ENCODE measurements around the gene CTIF. TPM values are rescaled to one million over a fixed set of nuclear protein-coding genes. Genes with fewer than 3 reads are reported as not detected.

Gene CTIF
- polyA plus RNA-seq, 4 donors: 16.6 to 26.9 (median 22.9) TPM

- DNase-seq (ENCODE audit: low read depth in 4 of 4, low spot score in 2 of 4): peak in 2 of 4 donors; percentile 70 to 83
These were observed 241.5 kb downstream of the CTIF start for GRCh38 chr18:48780201-48780912.

DNA sequence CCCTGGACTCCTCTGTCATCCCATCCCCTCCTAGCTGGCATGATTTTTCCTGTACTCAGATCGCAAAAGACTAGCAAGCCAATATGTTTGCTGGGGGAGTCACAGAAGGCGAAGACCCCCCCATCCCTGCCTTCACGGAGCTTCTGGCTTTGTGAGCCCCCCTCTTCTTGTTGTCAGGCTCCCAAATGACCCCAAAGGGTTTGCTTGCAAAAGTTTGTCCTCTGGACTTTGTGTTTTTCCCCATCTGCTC is 242.0 kb downstream of the CTIF start:
- no peak for DNase-seq (ENCODE audit: low read depth in 4 of 4, low spot score in 2 of 4)

GRCh38 chr18:48781163-48781987 is 242.5 kb downstream of the CTIF start:
- peak in 1 of 4 donors; percentile 78 for DNase-seq (ENCODE audit: low read depth in 4 of 4, low spot score in 2 of 4)

- DNase-seq (ENCODE audit: low read depth in 4 of 4, low spot score in 2 of 4): no peak
These were observed 243.1 kb downstream of the CTIF start for GRCh38 chr18:48781988-48782363.

- no peak for DNase-seq (ENCODE audit: low read depth in 4 of 4, low spot score in 2 of 4)
These were observed 243.6 kb downstream of the CTIF start for GRCh38 chr18:48782381-48782861.

GRCh38 chr18:48783616-48784520 is 245.0 kb downstream of the CTIF start:
- no peak for DNase-seq (ENCODE audit: low read depth in 4 of 4, low spot score in 2 of 4)

- no peak for DNase-seq (ENCODE audit: low read depth in 4 of 4, low spot score in 2 of 4)
These were observed 245.8 kb downstream of the CTIF start for GRCh38 chr18:48784656-48785055.

DNA sequence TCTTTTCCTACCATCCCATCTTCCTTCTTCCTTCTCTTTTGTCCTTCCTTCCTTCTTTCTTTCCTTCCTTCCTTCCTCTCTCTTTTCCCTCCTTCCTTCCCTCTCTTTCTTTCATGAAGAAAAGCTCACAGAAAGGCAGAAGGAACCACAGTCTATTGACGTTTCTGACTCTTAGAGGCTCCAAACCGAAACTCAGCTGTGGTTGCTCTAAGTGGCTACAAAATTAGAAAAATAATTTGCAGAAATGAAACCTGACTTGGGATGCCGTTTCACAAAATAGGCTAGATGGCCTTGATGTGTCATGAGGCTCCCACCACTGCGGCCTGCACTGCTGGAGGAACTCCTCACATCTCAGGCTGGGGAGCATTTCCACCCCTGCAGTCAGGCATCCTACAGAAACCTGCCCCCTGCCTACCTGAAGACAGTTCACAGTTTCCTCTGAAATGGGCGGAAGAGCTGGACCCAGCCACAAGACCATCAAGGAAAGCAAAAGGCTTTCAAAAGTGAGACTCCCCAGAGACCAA is 246.3 kb downstream of the CTIF start:
- DNase-seq (ENCODE audit: low read depth in 4 of 4, low spot score in 2 of 4): no peak

- no peak for DNase-seq (ENCODE audit: low read depth in 4 of 4, low spot score in 2 of 4)
These were observed 247.1 kb downstream of the CTIF start for GRCh38 chr18:48785736-48786454.

DNA sequence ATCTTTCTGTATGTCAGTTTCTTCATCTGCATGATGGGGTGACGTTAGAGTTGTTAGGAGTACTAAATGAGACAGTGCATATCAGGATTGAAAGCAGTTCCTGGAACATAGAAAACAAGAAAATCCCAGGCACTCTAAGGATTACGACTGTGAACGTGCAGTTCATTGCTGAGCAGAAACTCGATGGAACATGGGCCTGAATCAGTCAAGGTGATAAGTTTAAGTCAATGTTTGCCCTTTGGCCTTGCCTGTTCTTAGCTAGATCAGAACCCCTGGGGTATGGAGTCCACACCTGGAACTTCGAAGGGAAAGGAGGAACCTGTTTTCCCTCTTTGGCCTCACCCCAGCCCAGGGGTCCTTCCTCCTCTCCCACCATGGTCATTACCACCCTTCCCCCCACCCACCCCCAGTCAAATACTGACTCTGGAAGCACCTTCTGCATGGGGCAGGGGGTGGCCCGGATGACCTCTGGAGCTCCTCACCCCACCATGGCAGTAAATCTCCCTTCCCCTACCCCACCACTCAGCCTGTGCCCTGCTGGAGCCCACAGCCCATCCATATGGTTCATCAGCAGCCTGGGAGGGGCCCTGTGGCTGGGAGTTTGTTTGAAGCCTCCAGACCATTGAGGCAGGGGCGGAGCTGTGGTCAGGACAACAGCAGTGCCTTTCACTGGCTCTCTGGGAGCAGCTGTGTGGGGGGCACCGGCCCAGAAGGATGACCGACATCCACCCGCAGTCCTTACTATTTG is 247.8 kb downstream of the CTIF start:
- no peak for DNase-seq (ENCODE audit: low read depth in 4 of 4, low spot score in 2 of 4)

GRCh38 chr18:48787203-48788151 is 248.6 kb downstream of the CTIF start:
- DNase-seq (ENCODE audit: low read depth in 4 of 4, low spot score in 2 of 4): no peak

DNA sequence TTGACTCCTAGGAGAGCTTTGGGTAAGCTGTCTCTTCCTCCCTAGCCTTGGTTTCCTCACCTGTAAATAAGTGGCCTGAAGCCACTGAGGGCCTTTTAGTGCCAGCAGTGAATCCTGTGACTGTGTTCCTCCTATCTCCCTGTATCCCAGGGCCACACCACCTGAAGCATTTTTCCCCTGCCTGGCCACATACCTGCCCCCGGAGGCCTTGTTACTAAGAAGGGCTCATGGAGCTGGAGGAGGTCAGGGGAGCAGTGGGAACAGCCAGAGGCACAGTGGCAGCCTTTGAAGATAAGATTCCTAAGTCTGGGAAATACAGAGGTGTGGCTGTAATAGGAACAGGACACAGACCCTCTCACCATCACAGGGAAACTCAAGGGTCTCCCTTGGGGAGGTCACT is 249.5 kb downstream of the CTIF start:
- no peak for DNase-seq (ENCODE audit: low read depth in 4 of 4, low spot score in 2 of 4)

GRCh38 chr18:48789259-48789812 is 250.5 kb downstream of the CTIF start:
- no peak for DNase-seq (ENCODE audit: low read depth in 4 of 4, low spot score in 2 of 4)

GRCh38 chr18:48790226-48790863 is 251.5 kb downstream of the CTIF start:
- no peak for DNase-seq (ENCODE audit: low read depth in 4 of 4, low spot score in 2 of 4)

DNA sequence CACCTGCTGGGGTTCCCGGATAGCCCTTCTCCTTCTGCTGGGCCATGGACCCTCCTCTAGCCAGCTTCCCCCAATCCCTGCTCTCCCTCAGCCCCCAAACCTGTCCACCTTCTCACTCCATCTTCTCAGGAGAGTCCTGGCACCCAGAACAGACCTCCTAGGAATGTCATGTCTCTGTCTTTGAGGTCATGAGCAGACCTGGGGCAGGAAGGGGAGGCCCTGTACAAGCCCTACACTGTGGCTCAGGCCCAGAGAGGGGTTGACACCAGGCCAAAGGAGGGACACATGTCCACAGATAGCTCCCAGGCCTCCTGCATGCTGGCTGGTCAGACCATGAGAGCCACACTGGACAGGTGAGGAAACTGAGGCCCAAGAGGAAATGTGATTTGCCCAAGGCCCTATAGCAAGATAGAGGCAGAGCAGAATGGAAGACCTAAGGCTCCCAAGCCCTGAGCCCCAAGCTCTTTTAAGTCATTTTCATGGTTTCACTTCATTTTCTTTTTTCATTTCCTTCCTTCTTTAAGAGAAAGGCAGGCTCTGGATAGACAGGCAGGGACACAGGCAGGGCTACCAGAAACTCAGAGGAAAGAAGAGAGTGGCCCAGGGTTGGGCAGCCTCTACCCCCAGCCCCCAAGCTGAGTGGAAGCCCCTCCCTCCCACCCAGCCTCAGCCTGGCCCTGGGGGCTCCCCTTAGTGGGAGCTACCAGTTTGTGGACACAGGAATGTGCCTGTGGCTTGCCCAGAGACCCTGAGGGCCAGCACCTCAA is 252.2 kb downstream of the CTIF start:
- no peak for DNase-seq (ENCODE audit: low read depth in 4 of 4, low spot score in 2 of 4)

DNA sequence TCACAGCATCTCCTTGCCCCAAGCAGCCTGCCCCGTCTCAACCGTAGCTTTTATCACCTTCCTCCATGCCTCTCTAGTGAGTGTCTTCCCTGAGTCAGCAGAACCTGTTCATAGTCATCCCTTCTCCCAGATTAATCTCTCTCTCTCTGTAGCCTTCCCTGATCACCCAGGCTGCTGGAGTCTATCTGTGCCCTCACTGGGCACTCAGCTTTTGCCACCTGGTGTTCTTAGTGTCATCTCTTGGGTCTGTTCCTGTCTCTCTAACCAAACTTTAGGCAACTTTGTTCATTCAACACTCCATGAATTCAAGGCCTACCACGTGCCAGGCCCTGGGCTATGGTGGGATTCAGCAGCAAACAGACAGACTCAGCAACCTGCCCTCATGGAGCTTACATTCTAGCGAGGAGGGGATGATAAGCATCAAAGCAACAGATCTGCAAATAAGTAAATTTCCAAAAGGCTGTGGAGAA is 252.8 kb downstream of the CTIF start:
- DNase-seq (ENCODE audit: low read depth in 4 of 4, low spot score in 2 of 4): no peak

- no peak for DNase-seq (ENCODE audit: low read depth in 4 of 4, low spot score in 2 of 4)
These were observed 253.3 kb downstream of the CTIF start for GRCh38 chr18:48792141-48792540.

Data from left renal cortex interstitium (tissue), 4 donors.